SK-N-MC (cell line): ENCODE measurements around the gene RASSF9.

Experiments
- EZH2 ChIP-seq: fragments of 200-600 bp; sonication (generic); IDR thresholded peaks from one replicate; pipeline ENCODE4 v1.6.1; 2017; ENCODE audit warnings: antibody characterized with exemption
- FOXP2 ChIP-seq: optimal IDR thresholded peaks from 2 replicates; pipeline ENCODE3; 2011; ENCODE audit warnings: mild to moderate bottlenecking, moderate library complexity; ENCODE audit not compliant: insufficient read depth; ENCODE audit errors: extremely low read length, control extremely low read depth
- POLR2AphosphoS5 ChIP-seq: IDR thresholded peaks from 2 replicates; pipeline ENCODE4 v1.6.1; 2012; ENCODE audit warnings: mild to moderate bottlenecking, low read depth, low read length, borderline replicate concordance

DNA sequence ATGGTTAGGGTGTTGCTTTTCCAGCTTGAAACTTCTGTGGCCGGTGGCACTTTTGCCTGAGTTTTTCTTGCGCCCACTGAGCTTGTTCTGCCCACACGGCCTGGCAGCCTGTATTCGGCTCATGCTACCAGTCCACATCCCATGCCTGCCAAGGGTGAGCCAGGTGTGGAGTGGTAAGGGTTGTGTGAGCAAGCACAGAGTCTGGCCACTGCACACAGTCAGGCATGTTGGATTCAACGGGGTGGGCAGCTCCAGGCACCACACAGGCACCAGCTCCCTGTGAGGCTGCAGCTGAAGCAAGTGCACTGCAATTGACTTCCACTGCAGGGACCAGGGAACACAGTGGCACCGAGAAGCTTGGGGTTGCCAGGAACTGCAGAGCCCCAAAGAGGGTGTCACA is 19.1 kb upstream of the RASSF9 start:
- TF ChIP-seq EZH2: no peak
- TF ChIP-seq POLR2AphosphoS5: no peak
- TF ChIP-seq FOXP2: no peak
